ENCODE results near the gene GDF11. TPM values are rescaled to one million over a fixed set of nuclear protein-coding genes. Genes with fewer than 3 reads are reported as not detected.

Gene GDF11
- total RNA-seq, 1 experiment from 2014 or later, result 6.7 TPM

- Mint-ChIP-seq H3K36me3 (ENCODE audit: insufficient read depth, unreplicated experiment) (peaks cover 76% of the 10 kb centered on the region), H3K4me1 (ENCODE audit: low read depth, unreplicated experiment) (peaks cover 41% of the 10 kb centered on the region), H3K4me3 (ENCODE audit: low read depth, unreplicated experiment) (peak overlapping the region; percentile 80), H3K9me3 (ENCODE audit: low read depth, unreplicated experiment) (no peaks in the 10 kb centered on the region), H3K27me3 (ENCODE audit: unreplicated experiment) (no peaks in the 10 kb centered on the region), H3K27ac (ENCODE audit: unreplicated experiment) (peak overlapping the region; percentile 93)
- DNase-seq, result peak; percentile 52
- no peak for TF ChIP-seq CTCF (IDR thresholded peaks at IDR 0.05; ENCODE audit: unreplicated experiment)
- BruUV-seq (replicated peaks), result TSS peak; percentile 35
- intact Hi-C loops (cut with micrococcal nuclease; ENCODE audit: unreplicated experiment), result no loop called here
- CTCF ChIA-PET, result interaction anchor here (0.8 kb wide), 1 partner anchor 46 kb away, joined by 3 read pairs; a partner anchor contains a TSS
Measured at GRCh38 chr12:55727643-55728185, 15.2 kb upstream of the GDF11 start.

GRCh38 chr12:55728186-55728938, 14.6 kb upstream of the GDF11 start:
- peak overlapping the region; percentile 80 for H3K4me3 Mint-ChIP-seq (ENCODE audit: low read depth, unreplicated experiment)
- H3K27ac Mint-ChIP-seq (ENCODE audit: unreplicated experiment), result peak overlapping the region; percentile 93
- CTCF ChIA-PET, result interaction anchor here (0.6 to 2.6 kb wide), 6 partner anchors 8 to 245 kb away, joined by 3 to 33 read pairs (median 11); partner anchors contain the start of genes DNAJC14, RAB5B and RDH5
- intact Hi-C loops (cut with micrococcal nuclease; ENCODE audit: unreplicated experiment), result no loop called here
- peaks cover 41% of the 10 kb centered on the region for H3K4me1 Mint-ChIP-seq (ENCODE audit: low read depth, unreplicated experiment)
- H3K36me3 Mint-ChIP-seq (ENCODE audit: insufficient read depth, unreplicated experiment), result peaks cover 71% of the 10 kb centered on the region
- H3K27me3 Mint-ChIP-seq (ENCODE audit: unreplicated experiment), result no peaks in the 10 kb centered on the region
- peak; percentile 79 for DNase-seq
- no peak for TF ChIP-seq CTCF (IDR thresholded peaks at IDR 0.05; ENCODE audit: unreplicated experiment)
- no TSS peak for BruUV-seq (replicated peaks)
- H3K9me3 Mint-ChIP-seq (ENCODE audit: low read depth, unreplicated experiment), result no peaks in the 10 kb centered on the region

GRCh38 chr12:55728939-55729818, 13.7 kb upstream of the GDF11 start, which contains the start of gene CD63:
Gene CD63 (minus strand): TSS chr12:55729009. CDS start chr12:55728341, 668 bp downstream.
- Mint-ChIP-seq H3K4me1 (ENCODE audit: low read depth, unreplicated experiment) (peaks cover 35% of the 10 kb centered on the region), H3K36me3 (ENCODE audit: insufficient read depth, unreplicated experiment) (peaks cover 64% of the 10 kb centered on the region), H3K27me3 (ENCODE audit: unreplicated experiment) (no peaks in the 10 kb centered on the region), H3K9me3 (ENCODE audit: low read depth, unreplicated experiment) (no peaks in the 10 kb centered on the region), H3K4me3 (ENCODE audit: low read depth, unreplicated experiment) (peak within 1 kb of the TSS; percentile 80), H3K27ac (ENCODE audit: unreplicated experiment) (peak within 1 kb of the TSS; percentile 93)
- intact Hi-C loops (cut with micrococcal nuclease; ENCODE audit: unreplicated experiment), result no loop called here
- no peak for TF ChIP-seq CTCF (IDR thresholded peaks at IDR 0.05; ENCODE audit: unreplicated experiment)
- peak; percentile 93 for DNase-seq
- CTCF ChIA-PET, result interaction anchor here (0.6 to 2.6 kb wide), 11 partner anchors 9 to 1450 kb away, joined by 3 to 33 read pairs (median 3); partner anchors contain the start of genes CBX5, DNAJC14, RAB5B and RDH5
- no TSS peak for BruUV-seq (replicated peaks)
